DMS114 treated with DMSO at 0.1 percent for 48 hours (cell line): ENCODE measurements around the gene DSEL.

ENCODE experiments used
- DNase-seq: peaks from one replicate; lab custom pipeline; 2025; ENCODE audit not compliant: unreplicated experiment; lab: John Stamatoyannopoulos, UW

Gene DSEL

DNA sequence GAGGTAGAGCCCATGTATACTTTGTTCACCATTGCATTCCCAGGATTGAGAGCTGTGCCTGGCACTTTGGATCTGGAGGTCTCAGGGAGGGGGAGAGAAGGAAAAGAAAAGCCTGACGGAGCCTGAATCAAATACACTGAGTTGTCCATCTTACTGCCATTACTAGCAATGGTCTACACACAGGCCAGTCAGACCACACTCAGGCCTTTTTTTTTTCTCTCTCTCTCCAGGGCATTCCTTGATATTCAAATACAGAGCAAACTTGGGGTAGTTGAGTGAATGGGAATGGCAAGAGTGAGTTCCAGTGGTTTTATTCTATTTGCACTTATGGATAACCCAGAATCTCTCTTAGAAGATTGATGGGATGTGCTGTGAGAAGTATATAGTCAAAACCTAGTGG is 11.8 kb downstream of the DSEL start:
- DNase-seq, result no peak

DNA sequence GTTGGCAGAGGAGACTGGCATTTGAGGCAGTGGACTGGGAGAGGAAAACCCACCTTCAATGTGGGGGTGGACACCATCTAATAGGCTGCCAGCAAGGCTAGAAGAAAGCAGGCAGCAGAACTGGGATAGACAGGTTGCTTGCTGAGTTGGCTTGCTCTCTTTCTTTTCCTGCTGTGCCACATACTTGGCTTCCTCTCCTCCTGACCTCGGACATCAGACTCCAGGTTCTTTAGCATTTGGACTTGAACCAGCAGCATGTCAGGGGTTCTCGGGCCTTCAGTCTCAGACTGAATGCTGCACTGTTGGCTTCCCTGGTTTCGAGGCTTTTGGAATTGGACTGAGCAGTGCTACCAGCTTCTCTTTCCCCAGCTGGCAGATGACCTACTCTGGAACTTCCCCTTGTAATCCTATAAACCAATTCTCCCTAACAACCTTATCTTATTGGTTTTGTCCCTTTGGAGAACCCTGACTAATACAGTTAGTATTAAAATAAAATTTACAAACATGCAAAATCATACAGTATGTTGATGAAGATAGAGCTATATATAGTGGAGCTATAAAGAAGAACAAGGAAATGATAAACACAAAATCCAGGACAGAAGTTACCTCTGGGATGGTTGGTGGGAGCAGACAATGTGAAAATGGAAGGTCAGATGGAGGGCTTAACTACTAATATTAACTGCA is 15.9 kb downstream of the DSEL start:
- DNase-seq, result no peak

DNA sequence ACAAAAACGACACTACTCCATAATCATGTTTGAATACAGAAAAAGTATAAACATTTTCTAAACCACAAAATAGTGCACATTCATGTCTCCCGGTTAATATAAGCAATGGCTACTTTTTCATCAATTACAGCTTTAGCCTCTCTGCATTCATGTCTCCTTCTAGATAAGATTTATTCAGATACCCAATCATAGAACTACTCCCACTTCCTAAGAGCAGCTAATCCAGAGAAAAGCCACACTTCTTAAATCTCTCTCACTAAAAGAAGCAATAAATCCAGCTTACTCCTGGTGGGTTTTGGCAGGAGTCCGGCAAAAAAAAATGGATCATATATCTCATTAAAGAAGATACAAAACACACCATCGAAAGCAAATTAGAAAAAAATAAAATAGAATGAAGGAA is 20.1 kb downstream of the DSEL start:
- no peak for DNase-seq

- DNase-seq, result no peak
Measured at GRCh38 chr18:67486534-67486933, 30.0 kb downstream of the DSEL start.

GRCh38 chr18:67485655-67486054 is 30.9 kb downstream of the DSEL start:
- no peak for DNase-seq

DNA sequence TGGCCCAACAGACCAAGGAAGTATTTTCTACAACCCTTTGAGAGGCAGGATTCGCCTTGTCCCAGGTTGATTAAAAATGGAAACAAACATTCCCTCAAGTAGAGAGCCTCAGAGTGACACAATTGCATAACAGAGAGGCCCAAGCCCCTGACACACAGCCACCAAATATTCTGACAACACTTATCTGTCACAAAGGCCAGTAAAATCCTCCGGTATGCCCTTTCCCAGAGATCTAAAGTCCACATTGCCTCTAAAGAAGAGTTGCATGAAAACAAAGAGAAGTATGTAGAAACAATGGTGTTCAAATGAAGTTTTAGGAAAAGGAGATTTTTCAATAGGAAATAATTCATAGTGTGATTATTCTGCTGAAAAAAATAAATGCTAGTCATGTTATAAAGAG is 32.1 kb downstream of the DSEL start:
- DNase-seq, result no peak

- no peak for DNase-seq
Measured at GRCh38 chr18:67483952-67484351, 32.6 kb downstream of the DSEL start.

- no peak for DNase-seq
Measured at GRCh38 chr18:67483237-67483636, 33.3 kb downstream of the DSEL start.

- DNase-seq, result no peak
Measured at GRCh38 chr18:67478249-67478648, 38.3 kb downstream of the DSEL start.

DNA sequence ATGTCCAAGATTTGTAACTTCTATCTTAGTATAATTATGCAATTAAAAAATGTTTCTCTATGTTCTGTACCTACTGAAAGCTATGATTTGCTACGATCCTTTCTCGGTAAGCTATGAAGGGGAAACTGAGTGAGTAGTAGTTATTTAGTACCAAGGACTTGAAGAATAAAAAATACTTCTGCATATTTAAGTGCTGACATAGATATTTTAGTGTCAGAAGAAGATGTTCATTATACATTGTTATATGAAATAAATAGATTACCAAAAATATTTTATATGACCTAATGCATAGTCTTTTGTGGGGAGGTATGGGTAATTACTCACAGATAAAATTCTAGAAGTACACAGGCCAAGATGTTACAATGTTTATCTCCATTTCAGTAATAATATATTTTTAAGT is 39.0 kb downstream of the DSEL start:
- no peak for DNase-seq

GRCh38 chr18:67476585-67476984 is 39.9 kb downstream of the DSEL start:
- DNase-seq, result no peak

- DNase-seq, result no peak
Measured at GRCh38 chr18:67475673-67476072, 40.8 kb downstream of the DSEL start.

- no peak for DNase-seq
Measured at GRCh38 chr18:67468038-67468437, 48.5 kb downstream of the DSEL start.

DNA sequence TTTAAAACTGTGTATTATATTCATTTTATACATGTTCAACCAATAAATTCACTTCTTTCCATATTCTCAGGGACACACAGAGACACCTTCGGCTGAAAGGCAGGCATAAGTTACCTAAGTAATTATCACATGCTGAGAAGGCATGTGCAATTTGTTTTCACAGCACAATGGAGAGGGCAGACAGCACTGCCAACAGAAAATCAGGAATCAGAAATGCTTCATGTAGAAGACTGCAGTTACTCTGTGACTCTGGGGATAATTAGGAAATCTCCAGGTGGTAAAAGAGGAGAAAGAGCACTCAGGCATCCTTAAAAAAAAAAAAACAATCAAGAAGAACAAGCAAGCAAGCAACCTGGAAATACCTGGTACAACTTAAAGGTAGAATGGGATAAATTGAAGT is 49.3 kb downstream of the DSEL start:
- DNase-seq, result no peak

DNA sequence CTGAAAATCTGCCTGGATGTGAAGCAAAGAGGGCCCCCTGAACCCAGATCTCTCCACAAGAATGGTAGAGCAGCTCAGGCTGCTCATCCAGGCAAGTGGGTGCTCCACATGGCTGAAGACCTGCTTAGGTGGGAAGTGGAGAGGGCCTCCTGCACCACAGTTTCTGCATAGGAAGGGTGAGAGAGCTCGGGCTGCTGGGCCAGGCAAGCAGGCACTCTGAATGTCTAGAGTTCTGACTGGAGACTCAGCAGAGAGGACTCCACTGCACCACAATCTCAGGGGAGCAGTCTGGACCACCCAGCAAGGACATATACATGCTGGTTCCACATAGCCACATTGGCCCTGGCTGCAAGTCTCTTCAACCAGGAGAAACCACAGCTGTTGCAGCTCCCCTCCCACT is 52.0 kb downstream of the DSEL start:
- no peak for DNase-seq

- no peak for DNase-seq
Measured at GRCh38 chr18:67463829-67464228, 52.7 kb downstream of the DSEL start.

DNA sequence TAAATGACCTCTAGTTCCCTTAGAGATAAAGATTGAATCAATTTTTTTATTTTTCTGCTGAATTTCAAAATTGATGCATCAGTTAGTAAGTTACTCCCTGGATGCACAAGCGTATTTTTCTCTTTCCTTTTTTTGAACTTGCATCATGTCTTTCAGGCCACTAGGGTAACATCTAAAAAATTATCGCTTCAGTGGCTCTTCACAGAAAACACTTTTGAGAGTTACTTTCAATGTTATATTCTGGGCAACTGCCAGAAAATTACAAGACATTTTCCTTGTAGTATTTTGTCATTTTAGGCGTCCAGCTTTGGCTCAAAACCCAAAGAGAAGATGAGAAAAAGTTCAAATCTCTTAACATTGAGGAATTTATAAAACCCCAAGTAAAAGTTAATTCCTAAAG is 59.8 kb downstream of the DSEL start:
- DNase-seq, result no peak
